Stomach (tissue), 4 donors: ENCODE measurements around the gene COL11A1.

Experiments
- CTCF ChIP-seq, 7 experiments: fragments of 450-650 bp in 4 of 7; fragments of 200-600 bp in 3 of 7; sonication (generic) in 3 of 7; IDR thresholded peaks; one replicate each; pipeline ENCODE4 v1.5.1; 2016 to 2019; ENCODE audit warnings: antibody characterized with exemption in 7 of 7, control low read depth in 2 of 7, mild to moderate bottlenecking in 1 of 7
- EP300 ChIP-seq: sonication (generic); formaldehyde crosslinking; IDR thresholded peaks from one replicate; pipeline ENCODE4 v1.6.1; 2017; ENCODE audit warnings: antibody characterized with exemption
- POLR2A ChIP-seq, 4 donors: fragments of 450-650 bp; IDR thresholded peaks; one replicate each; pipeline ENCODE4 v1.6.1; 2016; ENCODE audit warnings: antibody characterized with exemption in 4 of 4, control low read depth in 2 of 4, mild to moderate bottlenecking in 1 of 4, moderate library complexity in 1 of 4
- POLR2AphosphoS5 ChIP-seq, 3 donors: sonication (generic); formaldehyde crosslinking; IDR thresholded peaks; one replicate each; pipeline ENCODE4 v1.6.1; 2016; ENCODE audit warnings: antibody characterized with exemption in 3 of 3

GRCh38 chr1:102897557-102897956 lies 210.8 kb downstream of the COL11A1 start:
- TF ChIP-seq CTCF (IDR thresholded peaks at IDR 0.05): no peak
- no peak for TF ChIP-seq POLR2AphosphoS5 (IDR thresholded peaks at IDR 0.05)
- no peak for TF ChIP-seq EP300
- no peak for TF ChIP-seq POLR2A (IDR thresholded peaks at IDR 0.05)
